Fibroblast of villous mesenchyme (primary cell): ENCODE measurements around the gene ADGRG2. TPM values are rescaled to one million over a fixed set of nuclear protein-coding genes. Genes with fewer than 3 reads are reported as not detected.

Experiments
- DNase-seq: peaks from one replicate; pipeline ENCODE4 v3.0.0-alpha.2; 2010; ENCODE audit warnings: low read depth
- H3K4me3 ChIP-seq: 2 replicates; pipeline ENCODE4 v1.5.1; 2011; ENCODE audit warnings: low read depth, mild to moderate bottlenecking, low read length
- total RNA-seq: library from RNA; depleted of rRNA; stranded (reverse); fragments of >200 nt; gene quantifications from 2 replicates; pipeline ENCODE4 v1.2.3, GENCODE V29; 2012
- TF ChIP-seq, protein P1 (sequence below): IDR thresholded peaks from 2 replicates; pipeline ENCODE4 v1.5.1; 2012; ENCODE audit warnings: low read depth, mild to moderate bottlenecking, low read length; ENCODE audit not compliant: insufficient read depth

ADGRG2 gene, protein sequence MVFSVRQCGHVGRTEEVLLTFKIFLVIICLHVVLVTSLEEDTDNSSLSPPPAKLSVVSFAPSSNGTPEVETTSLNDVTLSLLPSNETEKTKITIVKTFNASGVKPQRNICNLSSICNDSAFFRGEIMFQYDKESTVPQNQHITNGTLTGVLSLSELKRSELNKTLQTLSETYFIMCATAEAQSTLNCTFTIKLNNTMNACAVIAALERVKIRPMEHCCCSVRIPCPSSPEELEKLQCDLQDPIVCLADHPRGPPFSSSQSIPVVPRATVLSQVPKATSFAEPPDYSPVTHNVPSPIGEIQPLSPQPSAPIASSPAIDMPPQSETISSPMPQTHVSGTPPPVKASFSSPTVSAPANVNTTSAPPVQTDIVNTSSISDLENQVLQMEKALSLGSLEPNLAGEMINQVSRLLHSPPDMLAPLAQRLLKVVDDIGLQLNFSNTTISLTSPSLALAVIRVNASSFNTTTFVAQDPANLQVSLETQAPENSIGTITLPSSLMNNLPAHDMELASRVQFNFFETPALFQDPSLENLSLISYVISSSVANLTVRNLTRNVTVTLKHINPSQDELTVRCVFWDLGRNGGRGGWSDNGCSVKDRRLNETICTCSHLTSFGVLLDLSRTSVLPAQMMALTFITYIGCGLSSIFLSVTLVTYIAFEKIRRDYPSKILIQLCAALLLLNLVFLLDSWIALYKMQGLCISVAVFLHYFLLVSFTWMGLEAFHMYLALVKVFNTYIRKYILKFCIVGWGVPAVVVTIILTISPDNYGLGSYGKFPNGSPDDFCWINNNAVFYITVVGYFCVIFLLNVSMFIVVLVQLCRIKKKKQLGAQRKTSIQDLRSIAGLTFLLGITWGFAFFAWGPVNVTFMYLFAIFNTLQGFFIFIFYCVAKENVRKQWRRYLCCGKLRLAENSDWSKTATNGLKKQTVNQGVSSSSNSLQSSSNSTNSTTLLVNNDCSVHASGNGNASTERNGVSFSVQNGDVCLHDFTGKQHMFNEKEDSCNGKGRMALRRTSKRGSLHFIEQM
- not detected in 2 replicates for total RNA-seq

DNA sequence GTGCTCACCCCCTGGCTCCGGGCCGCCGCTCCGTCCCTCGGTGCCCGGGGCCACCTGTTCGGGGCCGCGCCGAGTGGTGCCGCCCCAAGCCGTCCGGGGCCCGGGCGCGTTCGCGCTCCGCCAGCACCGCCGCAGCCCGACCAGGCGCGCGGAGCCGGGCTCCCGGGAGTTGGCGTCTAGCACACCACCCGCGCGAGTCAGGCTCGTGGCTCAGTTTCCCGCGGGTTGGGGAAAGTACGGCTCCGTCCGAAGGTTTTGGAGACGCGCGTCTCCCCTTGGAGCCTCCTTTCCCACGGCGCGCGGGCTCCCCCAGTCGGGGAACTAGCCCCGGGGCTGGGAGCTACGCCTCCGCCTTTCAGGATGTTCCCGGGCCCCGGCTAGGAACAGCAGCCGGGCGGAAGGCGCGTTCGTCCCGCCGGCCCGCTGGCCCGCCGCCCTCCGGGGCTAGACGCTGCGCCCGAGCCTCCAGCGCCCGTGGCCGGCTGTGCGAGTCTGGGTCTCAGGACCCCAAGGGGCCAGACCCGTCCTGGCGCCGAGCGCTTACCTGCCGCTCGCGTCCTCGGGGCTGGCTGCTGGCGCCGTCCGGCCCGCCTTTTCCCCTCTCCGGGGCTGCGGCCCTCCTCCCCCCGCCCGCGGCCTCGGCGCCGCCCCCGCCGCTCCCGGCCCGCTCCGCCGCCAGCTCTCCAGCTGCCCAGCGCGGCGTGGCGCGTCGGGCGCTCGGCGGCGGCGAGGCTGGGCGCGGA, at the start of gene ADGRG2:
TSS of gene ADGRG2 (minus strand) at position 571 of the 743 bp plus-strand sequence. CDS start 53,634 bp downstream, outside the sequence.
- DNase-seq, result peak; percentile 3
- TF ChIP-seq, protein P1, sequence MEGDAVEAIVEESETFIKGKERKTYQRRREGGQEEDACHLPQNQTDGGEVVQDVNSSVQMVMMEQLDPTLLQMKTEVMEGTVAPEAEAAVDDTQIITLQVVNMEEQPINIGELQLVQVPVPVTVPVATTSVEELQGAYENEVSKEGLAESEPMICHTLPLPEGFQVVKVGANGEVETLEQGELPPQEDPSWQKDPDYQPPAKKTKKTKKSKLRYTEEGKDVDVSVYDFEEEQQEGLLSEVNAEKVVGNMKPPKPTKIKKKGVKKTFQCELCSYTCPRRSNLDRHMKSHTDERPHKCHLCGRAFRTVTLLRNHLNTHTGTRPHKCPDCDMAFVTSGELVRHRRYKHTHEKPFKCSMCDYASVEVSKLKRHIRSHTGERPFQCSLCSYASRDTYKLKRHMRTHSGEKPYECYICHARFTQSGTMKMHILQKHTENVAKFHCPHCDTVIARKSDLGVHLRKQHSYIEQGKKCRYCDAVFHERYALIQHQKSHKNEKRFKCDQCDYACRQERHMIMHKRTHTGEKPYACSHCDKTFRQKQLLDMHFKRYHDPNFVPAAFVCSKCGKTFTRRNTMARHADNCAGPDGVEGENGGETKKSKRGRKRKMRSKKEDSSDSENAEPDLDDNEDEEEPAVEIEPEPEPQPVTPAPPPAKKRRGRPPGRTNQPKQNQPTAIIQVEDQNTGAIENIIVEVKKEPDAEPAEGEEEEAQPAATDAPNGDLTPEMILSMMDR, result no peak
- no peak within 1 kb of the TSS for H3K4me3 ChIP-seq

DNA sequence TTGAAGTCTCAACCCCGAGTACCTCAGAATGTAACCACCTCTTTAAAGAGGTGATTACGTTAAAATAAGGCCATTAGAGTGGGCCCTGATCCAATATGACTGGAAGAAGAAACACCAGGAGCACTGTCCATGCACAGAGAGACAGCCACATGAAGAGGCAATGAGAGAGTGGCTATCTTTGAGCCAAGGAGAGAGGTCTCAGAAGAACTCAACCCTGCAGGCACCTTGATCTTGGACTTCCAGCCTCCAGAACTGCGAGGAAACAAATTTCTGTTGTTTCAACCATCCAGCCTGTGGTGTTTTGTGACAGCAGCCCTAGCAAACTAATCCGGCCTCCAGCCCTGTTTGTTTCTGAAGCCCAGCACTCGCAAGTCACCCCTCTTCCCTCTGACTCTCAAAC, 46.3 kb upstream of the ADGRG2 start:
- no peak overlapping the region for H3K4me3 ChIP-seq
- TF ChIP-seq, protein P1, result no peak
- no peak for DNase-seq

DNA sequence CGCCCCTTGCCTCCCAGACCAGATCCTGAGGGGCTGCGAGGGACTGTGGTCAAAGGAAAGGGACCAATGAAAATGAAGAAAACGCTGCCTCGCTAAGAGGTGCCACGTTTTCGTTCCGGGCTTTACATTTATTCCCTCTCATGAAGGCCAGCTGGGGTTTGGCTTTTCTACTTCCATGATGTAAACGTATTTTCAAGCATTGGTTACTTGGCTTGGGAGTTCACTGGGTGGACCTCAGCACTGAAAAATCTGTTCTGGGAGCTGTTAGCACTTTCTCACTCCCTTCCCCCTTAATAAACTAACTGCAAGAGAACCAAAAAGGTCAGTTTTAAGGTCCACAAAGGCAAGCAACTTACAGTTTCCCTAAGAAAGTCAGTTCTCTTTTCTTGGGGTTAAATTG, 40.6 kb upstream of the ADGRG2 start:
- TF ChIP-seq, protein P1, result no peak
- no peak overlapping the region for H3K4me3 ChIP-seq
- DNase-seq, result no peak

DNA sequence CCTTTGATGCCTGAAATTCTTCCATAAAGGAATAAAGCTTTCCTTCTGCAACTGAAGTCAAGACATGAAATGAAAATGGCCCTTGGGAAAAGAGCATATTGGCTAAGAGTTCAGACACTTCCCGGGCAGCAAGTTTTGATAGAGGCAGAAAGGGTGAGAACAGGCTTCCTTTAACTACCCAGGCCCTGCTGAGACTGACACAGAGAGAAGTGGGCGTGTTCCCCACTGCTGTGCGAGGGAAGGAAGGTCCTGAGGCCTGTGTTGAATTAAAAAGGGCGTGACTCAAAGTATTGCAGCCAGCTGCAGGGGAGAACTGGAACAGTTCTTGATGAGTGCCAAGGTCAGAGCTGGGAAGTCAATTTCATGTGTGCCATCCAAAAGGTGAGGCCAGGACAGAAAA, 33.9 kb upstream of the ADGRG2 start:
- TF ChIP-seq, protein P1, result no peak
- no peak overlapping the region for H3K4me3 ChIP-seq
- no peak for DNase-seq

DNA sequence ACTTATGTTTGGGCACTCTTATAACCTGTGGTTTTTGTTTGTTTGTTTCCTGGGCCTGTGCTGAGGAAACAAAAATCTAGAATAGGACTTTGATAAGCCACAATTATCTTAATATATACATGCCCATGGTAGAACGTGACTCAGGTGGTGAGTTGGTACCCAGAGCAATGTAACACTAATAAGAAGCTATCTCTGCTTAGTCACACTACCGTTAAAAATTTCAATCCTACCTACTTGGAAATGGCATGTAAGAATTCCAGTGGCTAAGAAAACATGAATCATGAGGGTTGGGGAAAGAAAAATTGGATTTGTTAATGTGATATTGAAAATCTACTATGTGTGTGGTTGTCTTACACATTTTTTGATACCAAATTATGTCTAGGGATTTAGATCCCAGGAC, 30.5 kb upstream of the ADGRG2 start:
- no peak for DNase-seq
- no peak overlapping the region for H3K4me3 ChIP-seq
- TF ChIP-seq, protein P1, result no peak

DNA sequence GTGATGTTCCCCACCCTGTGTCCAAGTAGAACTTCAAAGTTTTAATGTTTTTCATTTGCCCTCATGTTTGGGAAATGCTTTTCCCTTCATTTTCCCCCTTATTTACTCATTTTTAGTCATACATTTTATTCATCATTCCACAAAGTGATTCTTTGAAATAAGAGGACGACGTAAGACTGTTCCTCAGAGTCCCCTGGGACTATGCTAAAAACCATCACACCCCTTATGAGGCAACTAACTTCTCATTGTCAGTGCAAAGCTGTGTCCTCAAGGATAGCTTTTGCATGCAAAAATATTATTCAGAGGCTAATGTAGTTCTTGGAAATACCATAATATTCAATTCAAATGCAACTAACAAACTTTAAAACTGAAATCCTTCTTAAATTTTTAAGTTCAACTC, 14.8 kb upstream of the ADGRG2 start:
- H3K4me3 ChIP-seq, result no peak overlapping the region
- no peak for DNase-seq
- TF ChIP-seq, protein P1, result no peak
